ENCODE measurements around the gene QPRT. TPM values are rescaled to one million over a fixed set of nuclear protein-coding genes. Genes with fewer than 3 reads are reported as not detected.

The QPRT gene
- total RNA-seq, 1 experiment from 2014 or later = 0.52 TPM

DNA sequence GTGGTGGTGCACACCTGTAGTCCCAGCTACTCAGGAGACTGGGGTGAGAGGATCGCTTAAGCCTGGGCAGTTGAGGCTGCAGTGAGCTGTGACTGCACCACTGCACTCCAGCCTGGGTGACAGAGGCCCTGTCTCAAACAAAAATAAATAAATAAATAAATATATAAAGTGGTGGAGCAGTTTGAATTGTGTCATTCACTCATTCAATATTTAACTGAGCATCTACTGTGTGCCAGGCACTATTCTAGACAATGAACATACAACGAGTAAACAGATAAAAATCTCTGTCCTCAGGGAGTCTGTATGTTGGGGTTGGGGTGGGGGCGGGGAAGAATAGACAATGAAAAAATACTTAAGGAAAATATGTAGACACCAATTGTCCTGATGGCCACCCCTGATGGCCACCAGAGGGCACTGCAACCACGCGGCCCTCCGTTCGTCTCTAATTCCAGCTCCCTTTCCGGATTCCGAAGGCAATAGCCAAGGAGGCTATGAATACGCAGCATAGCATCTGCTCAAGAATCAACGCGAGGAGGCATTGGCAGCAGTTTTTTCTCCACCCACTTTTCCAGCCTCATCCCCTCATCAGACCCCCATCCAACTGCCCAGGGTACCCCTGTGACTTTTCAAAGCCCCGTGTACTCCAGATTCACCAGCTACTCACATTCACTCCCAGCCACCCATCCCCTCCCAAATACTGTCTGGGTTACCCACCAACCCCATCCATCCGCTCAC is 21.4 kb downstream of the QPRT start (continued):
- TF ChIP-seq POLR2A (IDR thresholded peaks at IDR 0.05; ENCODE audit: borderline replicate concordance, extremely low read depth, insufficient read depth, insufficient read length) = no peak

DNA sequence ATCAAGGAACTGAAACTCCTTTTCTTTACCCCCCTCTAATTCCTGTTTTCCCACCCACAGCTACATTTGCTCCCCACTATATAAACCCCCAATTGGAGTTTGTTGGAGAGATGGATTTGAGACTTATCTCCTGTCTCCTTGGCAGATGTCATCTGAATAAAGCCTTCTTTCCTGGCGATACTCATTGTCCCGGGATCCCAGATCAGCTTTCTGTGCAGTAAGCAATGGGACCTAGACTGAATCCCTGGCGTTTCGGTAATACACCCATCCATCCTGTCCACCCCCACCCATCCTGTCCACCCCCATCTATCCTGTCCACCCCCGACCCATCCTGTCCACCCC is 22.2 kb downstream of the QPRT start:
- DNase-seq (ENCODE audit: low read depth, low spot score) = no peak
- Histone ChIP-seq H3K4me3 (replicated peaks in 1 of 2; ENCODE audit: low read depth in 1 of 2, low read length in 2 of 2) (no peak overlapping the region), H2AFZ (ENCODE audit: low read depth, low read length, poor library complexity, severe bottlenecking) (peak overlapping the region; percentile 92), H3K27me3 (ENCODE audit: insufficient read depth, low read length) (no peaks in the 10 kb centered on the region), H3K9me2 (ENCODE audit: insufficient read depth) (no peaks in the 10 kb centered on the region), H3K27ac (ENCODE audit: low read depth, low read length) (no peak overlapping the region), H3K4me1 (ENCODE audit: control insufficient read depth in 1 of 2, insufficient read depth in 2 of 2, low read length in 2 of 2) (peaks cover 2 to 17% of the 10 kb centered on the region in 2 experiments; a peak in 3 of 4 replicates), H3K9me3 (ENCODE audit: control insufficient read depth in 1 of 2, insufficient read depth in 1 of 2, low read depth in 1 of 2, low read length in 2 of 2) (no peaks in the 10 kb centered on the region), H3K79me2 (ENCODE audit: insufficient read depth, low read length) (no peaks in the 10 kb centered on the region), H3K4me2 (ENCODE audit: low read length) (no peak overlapping the region), H3K9ac (ENCODE audit: low read length) (no peak overlapping the region), H4K20me1 (ENCODE audit: insufficient read depth) (no peaks in the 10 kb centered on the region), H3K36me3 (ENCODE audit: control insufficient read depth in 1 of 2, insufficient read depth in 2 of 2, low read length in 2 of 2) (no peaks in the 10 kb centered on the region)
- intact Hi-C loops (cut with micrococcal nuclease) = loop anchor here (2.0 kb wide), 1 partner anchor 116 kb away; the partner anchor contains the start of gene PAGR1
- BruUV-seq (replicated peaks) = no TSS peak
- POLR2A ChIA-PET = interaction anchor here (0.6 kb wide), 2 partner anchors 23 to 314 kb away, joined by 3 to 5 read pairs; no protein-coding TSS in a partner anchor
- CTCF ChIA-PET = interaction anchor here (0.5 to 4.1 kb wide), 20 partner anchors 9 to 672 kb away, joined by 3 to 34 read pairs (median 7); partner anchors contain the start of genes KCTD13, KIF22, PAGR1 and SEZ6L2
- TF ChIP-seq CBX3 (IDR thresholded peaks at IDR 0.05; ENCODE audit: low read depth) (no peak), SP1 (IDR thresholded peaks at IDR 0.05; ENCODE audit: low read depth) (no peak), ELF1 (IDR thresholded peaks at IDR 0.05; ENCODE audit: borderline replicate concordance, low read depth) (no peak), CEBPB (IDR thresholded peaks at IDR 0.05; ENCODE audit: low read depth) (no peak), TCF7L2 (IDR thresholded peaks at IDR 0.05; ENCODE audit: borderline replicate concordance, extremely low read depth, insufficient read depth, insufficient read length) (no peak), FOSL1 (IDR thresholded peaks at IDR 0.05; ENCODE audit: low read depth) (no peak), EZH2 (IDR thresholded peaks at IDR 0.05) (no peak), ZNF274 (IDR thresholded peaks at IDR 0.05; ENCODE audit: low read depth, low read length) (no peak), ZFX (IDR thresholded peaks at IDR 0.05) (no peak), POLR2A (IDR thresholded peaks at IDR 0.05; ENCODE audit: borderline replicate concordance, extremely low read depth, insufficient read depth, insufficient read length) (no peak), EGR1 (IDR thresholded peaks at IDR 0.05; ENCODE audit: low read depth) (no peak), POLR2AphosphoS5 (IDR thresholded peaks at IDR 0.05; ENCODE audit: low read depth, low read length) (no peak), YY1 (IDR thresholded peaks at IDR 0.05; ENCODE audit: extremely low read depth, insufficient replicate concordance, low read depth, low read length) (no peak), EZH2phosphoT487 (IDR thresholded peaks at IDR 0.05; ENCODE audit: borderline replicate concordance) (no peak), SIN3A (IDR thresholded peaks at IDR 0.05; ENCODE audit: low read depth) (no peak), JUND (IDR thresholded peaks at IDR 0.05) (no peak), RAD21 (IDR thresholded peaks at IDR 0.05; ENCODE audit: low read depth) (no peak)
- TF ChIP-seq, protein P1, sequence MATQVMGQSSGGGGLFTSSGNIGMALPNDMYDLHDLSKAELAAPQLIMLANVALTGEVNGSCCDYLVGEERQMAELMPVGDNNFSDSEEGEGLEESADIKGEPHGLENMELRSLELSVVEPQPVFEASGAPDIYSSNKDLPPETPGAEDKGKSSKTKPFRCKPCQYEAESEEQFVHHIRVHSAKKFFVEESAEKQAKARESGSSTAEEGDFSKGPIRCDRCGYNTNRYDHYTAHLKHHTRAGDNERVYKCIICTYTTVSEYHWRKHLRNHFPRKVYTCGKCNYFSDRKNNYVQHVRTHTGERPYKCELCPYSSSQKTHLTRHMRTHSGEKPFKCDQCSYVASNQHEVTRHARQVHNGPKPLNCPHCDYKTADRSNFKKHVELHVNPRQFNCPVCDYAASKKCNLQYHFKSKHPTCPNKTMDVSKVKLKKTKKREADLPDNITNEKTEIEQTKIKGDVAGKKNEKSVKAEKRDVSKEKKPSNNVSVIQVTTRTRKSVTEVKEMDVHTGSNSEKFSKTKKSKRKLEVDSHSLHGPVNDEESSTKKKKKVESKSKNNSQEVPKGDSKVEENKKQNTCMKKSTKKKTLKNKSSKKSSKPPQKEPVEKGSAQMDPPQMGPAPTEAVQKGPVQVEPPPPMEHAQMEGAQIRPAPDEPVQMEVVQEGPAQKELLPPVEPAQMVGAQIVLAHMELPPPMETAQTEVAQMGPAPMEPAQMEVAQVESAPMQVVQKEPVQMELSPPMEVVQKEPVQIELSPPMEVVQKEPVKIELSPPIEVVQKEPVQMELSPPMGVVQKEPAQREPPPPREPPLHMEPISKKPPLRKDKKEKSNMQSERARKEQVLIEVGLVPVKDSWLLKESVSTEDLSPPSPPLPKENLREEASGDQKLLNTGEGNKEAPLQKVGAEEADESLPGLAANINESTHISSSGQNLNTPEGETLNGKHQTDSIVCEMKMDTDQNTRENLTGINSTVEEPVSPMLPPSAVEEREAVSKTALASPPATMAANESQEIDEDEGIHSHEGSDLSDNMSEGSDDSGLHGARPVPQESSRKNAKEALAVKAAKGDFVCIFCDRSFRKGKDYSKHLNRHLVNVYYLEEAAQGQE (IDR thresholded peaks at IDR 0.05; ENCODE audit: low read depth) = no peak
- TF ChIP-seq, protein P2, sequence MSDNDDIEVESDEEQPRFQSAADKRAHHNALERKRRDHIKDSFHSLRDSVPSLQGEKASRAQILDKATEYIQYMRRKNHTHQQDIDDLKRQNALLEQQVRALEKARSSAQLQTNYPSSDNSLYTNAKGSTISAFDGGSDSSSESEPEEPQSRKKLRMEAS (IDR thresholded peaks at IDR 0.05) = no peak
- no peak for ATAC-seq
- RAD21 ChIA-PET (ENCODE audit: low non-redundant PET in 1 of 2, low total read pairs in 2 of 2, uncharacterized antibody in 2 of 2, unreplicated experiment in 2 of 2) = interaction anchor here (1.0 to 2.1 kb wide), 7 partner anchors 28 to 331 kb away, joined by 3 to 11 read pairs (median 6); partner anchors contain the start of genes KIF22 (in 1 of the 2) and TLCD3B (in 1 of the 2)

Measured in HCT116 (cell line).